HFFc6 (cell line): ENCODE data around the gene PLXNA4. TPM values are rescaled to one million over a fixed set of nuclear protein-coding genes. Genes with fewer than 3 reads are reported as not detected.

Experiments
- DNase-seq: peaks from one replicate; pipeline ENCODE4 v3.0.0-alpha.2; 2018
- H3K27ac Mint-ChIP-seq: 2 replicates; pipeline ENCODE4 v1.8.0; 2020; ENCODE audit warnings: mild to moderate bottlenecking, mixed read lengths
- H3K27me3 Mint-ChIP-seq: 2 replicates; pipeline ENCODE4 v1.8.0; 2021; ENCODE audit warnings: mild to moderate bottlenecking, moderate library complexity, mixed read lengths; ENCODE audit not compliant: insufficient read depth
- H3K36me3 Mint-ChIP-seq: 2 replicates; pipeline ENCODE4 v1.8.0; 2021; ENCODE audit warnings: low read depth, mixed read lengths
- H3K4me1 Mint-ChIP-seq: 2 replicates; pipeline ENCODE4 v1.8.0; 2020; ENCODE audit warnings: low read depth, mixed read lengths
- H3K4me3 Mint-ChIP-seq: 2 replicates; pipeline ENCODE4 v1.8.0; 2020; ENCODE audit warnings: mild to moderate bottlenecking, moderate library complexity, mixed read lengths
- H3K9me3 Mint-ChIP-seq: 2 replicates; pipeline ENCODE4 v1.8.0; 2020; ENCODE audit warnings: mild to moderate bottlenecking, mixed read lengths
- total RNA-seq, 6 experiments: library from RNA; stranded (reverse); fragmentation: NEBNext Ultra II Directional; extraction: Animal tissue kit (Norgen Biotek cat#: 25700); gene quantifications; 2 replicates in 1 of 6; 3 replicates in 5 of 6; pipeline ENCODE4 v1.2.3, GENCODE V29; 2021
- TF ChIP-seq, protein P1 (sequence below): fragments of 200-600 bp; sonication (generic); IDR thresholded peaks from 2 replicates; pipeline ENCODE4 v1.5.0; 2021; ENCODE audit warnings: antibody characterized with exemption, mild to moderate bottlenecking

Gene PLXNA4
- total RNA-seq, 6 experiments from 2014 or later, result 0.02 to 0.14 (median 0.05) TPM; not detected in 2

DNA sequence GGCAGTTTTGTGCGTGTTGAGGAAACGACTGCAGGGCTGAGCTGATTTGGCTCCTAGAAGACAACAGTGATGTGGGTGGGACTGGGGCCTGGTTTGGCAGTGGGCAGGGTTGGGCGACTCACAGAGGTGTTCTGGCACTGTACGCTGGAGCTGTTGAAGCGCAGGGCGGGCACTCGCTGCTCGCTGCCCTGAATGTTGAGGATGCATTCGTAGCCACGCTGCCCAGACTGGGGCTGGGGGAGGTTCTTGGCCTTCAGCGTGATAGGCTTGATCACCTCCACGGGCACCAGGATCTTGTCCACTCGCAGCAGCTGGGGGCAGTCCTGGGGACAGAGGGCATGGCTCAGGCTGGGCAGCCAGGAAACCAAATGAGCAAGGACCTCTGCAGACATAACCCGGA is 365.4 kb downstream of the PLXNA4 start:
- Mint-ChIP-seq H3K27me3 (peaks cover 23% of the 10 kb centered on the region), H3K9me3 (no peaks in the 10 kb centered on the region), H3K4me1 (no peaks in the 10 kb centered on the region), H3K27ac (no peak overlapping the region), H3K36me3 (no peaks in the 10 kb centered on the region), H3K4me3 (no peak overlapping the region)
- TF ChIP-seq, protein P1, sequence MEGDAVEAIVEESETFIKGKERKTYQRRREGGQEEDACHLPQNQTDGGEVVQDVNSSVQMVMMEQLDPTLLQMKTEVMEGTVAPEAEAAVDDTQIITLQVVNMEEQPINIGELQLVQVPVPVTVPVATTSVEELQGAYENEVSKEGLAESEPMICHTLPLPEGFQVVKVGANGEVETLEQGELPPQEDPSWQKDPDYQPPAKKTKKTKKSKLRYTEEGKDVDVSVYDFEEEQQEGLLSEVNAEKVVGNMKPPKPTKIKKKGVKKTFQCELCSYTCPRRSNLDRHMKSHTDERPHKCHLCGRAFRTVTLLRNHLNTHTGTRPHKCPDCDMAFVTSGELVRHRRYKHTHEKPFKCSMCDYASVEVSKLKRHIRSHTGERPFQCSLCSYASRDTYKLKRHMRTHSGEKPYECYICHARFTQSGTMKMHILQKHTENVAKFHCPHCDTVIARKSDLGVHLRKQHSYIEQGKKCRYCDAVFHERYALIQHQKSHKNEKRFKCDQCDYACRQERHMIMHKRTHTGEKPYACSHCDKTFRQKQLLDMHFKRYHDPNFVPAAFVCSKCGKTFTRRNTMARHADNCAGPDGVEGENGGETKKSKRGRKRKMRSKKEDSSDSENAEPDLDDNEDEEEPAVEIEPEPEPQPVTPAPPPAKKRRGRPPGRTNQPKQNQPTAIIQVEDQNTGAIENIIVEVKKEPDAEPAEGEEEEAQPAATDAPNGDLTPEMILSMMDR, result no peak
- DNase-seq, result no peak

DNA sequence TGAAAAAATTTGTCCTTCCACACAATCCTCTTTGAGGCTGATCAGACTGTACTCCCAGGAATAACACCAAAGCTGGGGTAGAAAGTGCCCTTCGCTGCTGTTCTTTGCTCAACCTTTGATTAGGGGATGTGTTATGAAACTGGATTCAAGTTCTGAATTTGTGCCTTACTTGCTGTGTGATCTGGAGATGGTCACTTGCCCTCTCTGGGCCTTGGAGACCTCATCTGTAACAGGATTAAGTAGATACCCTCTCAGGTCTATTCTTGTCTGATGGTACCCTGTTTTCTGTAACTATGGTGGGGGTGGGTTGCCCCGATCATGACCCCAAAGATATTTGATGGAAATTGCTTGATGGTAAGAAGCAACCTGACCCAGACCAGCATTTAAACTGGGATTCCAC is 368.5 kb downstream of the PLXNA4 start:
- H3K36me3 Mint-ChIP-seq, result no peaks in the 10 kb centered on the region
- no peak overlapping the region for H3K4me3 Mint-ChIP-seq
- H3K27me3 Mint-ChIP-seq, result peaks cover 26% of the 10 kb centered on the region
- H3K4me1 Mint-ChIP-seq, result no peaks in the 10 kb centered on the region
- no peak for DNase-seq
- H3K9me3 Mint-ChIP-seq, result no peaks in the 10 kb centered on the region
- H3K27ac Mint-ChIP-seq, result no peak overlapping the region
- TF ChIP-seq, protein P1, result no peak

DNA sequence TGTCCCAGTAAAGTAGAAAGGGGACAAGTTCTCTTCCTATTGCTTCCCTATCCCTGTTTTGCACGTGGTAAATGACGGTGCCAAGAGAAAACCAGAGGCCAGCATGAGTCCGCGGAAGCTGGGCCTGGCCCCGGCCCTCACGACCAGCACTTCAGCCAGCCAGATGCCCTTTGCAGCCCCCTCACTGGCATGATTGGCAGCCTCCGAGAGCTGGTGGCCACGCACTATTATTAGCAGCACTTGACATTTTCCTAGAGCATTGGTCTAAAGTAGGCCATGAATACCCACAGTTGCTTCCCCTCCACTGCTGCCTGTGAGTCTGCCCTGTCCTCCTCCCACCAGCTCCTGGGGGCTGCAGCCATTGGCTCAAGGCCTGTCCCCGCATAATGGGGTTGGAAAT is 369.1 kb downstream of the PLXNA4 start:
- no peaks in the 10 kb centered on the region for H3K4me1 Mint-ChIP-seq
- TF ChIP-seq, protein P1, result no peak

DNA sequence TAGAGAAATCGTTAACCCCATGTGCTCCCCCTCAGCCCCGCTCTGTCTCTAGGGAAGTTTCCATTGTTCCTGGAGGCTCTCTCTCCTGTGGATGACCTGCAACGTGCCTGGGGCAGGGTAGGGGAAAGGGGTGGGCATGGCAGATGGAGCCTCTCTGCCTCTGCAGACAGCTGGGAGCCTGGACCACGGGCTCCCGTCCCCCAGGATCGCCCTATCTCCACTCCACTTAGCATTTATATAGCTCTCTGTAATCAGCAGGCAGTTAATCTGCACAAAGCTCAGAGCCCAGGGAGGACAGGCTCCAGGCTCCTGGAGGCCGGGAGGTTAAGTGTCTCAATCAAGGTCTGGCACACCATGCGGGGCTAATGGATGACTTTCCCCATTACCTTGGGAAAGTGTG is 369.7 kb downstream of the PLXNA4 start:
- Mint-ChIP-seq H3K4me1 (no peaks in the 10 kb centered on the region), H3K36me3 (no peaks in the 10 kb centered on the region), H3K9me3 (no peaks in the 10 kb centered on the region), H3K27ac (no peak overlapping the region), H3K4me3 (no peak overlapping the region), H3K27me3 (peaks cover 33% of the 10 kb centered on the region)
- DNase-seq, result no peak
- TF ChIP-seq, protein P1, result no peak

More for the DNA sequence above, 369.1 kb downstream of the PLXNA4 start:
- Mint-ChIP-seq H3K4me3 (no peak overlapping the region), H3K27me3 (peaks cover 29% of the 10 kb centered on the region), H3K27ac (no peak overlapping the region), H3K9me3 (no peaks in the 10 kb centered on the region), H3K36me3 (no peaks in the 10 kb centered on the region)
- DNase-seq, result no peak

DNA sequence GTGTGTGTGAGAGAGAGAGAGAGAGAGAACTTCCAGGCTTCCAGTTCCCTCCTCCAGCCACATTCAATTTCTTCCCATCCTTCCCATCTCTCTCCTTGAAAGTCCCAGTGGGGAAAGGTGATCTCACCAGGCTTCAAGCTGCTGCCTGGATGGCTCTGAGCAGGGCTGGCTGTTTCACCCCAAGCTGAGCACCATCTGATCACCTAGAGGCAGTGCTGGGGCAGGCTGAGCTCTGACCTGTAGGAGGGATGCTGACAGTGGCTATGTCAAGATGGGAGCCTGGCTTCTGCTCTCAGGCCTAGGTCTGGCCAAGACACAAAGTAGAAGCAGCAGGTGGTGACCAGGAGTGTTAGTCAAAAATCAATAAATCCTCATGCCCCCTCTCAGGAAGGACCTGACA is 370.8 kb downstream of the PLXNA4 start:
- no peaks in the 10 kb centered on the region for H3K9me3 Mint-ChIP-seq

More for the DNA sequence above, 370.8 kb downstream of the PLXNA4 start:
- H3K4me3 Mint-ChIP-seq, result no peak overlapping the region
- no peak overlapping the region for H3K27ac Mint-ChIP-seq
- H3K27me3 Mint-ChIP-seq, result peaks cover 31% of the 10 kb centered on the region
- TF ChIP-seq, protein P1, result no peak
- no peaks in the 10 kb centered on the region for H3K4me1 Mint-ChIP-seq
- DNase-seq, result no peak
- no peaks in the 10 kb centered on the region for H3K36me3 Mint-ChIP-seq
